Measurements from ENCODE around the gene TOLLIP. TPM values are rescaled to one million over a fixed set of nuclear protein-coding genes. Genes with fewer than 3 reads are reported as not detected.
"Not testable (repeated sequence)": the region's sequence is repeated elsewhere in the genome, so short reads cannot be mapped to it uniquely, and the experiment has no call there.

The TOLLIP gene
- total RNA-seq, 6 experiments from 2014 or later: 68.3 to 103 (median 88.0) TPM

DNA sequence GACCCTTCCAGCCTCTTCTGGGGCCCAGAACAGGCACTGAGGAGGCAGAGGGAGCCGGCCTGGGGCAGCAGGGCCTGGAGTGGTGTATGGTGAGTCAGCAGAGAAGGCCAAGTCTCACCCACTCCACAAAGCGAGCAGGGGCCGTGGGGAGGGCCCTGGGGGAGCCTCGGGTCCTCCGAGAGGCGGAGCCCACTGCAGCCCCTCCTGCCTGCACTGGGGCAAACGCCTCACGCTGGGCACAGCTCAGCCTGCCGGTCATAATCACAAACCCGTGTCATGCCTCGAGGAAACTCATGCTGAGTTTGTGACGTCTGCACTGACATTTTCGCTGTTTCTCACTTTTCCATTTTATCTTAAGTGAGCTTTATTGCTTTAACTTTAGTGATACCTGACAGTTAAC lies 38.4 kb downstream of the TOLLIP start:
- ATAC-seq: peak in 2 of 4 donors; percentile 17 to 23
- WGBS (ENCODE audit: insufficient coverage, low coverage, low lambda C conversion rate, missing lambda C conversion rate): 85% methylated on average over 5 of the region's 13 CpGs
- TF ChIP-seq, protein P1, sequence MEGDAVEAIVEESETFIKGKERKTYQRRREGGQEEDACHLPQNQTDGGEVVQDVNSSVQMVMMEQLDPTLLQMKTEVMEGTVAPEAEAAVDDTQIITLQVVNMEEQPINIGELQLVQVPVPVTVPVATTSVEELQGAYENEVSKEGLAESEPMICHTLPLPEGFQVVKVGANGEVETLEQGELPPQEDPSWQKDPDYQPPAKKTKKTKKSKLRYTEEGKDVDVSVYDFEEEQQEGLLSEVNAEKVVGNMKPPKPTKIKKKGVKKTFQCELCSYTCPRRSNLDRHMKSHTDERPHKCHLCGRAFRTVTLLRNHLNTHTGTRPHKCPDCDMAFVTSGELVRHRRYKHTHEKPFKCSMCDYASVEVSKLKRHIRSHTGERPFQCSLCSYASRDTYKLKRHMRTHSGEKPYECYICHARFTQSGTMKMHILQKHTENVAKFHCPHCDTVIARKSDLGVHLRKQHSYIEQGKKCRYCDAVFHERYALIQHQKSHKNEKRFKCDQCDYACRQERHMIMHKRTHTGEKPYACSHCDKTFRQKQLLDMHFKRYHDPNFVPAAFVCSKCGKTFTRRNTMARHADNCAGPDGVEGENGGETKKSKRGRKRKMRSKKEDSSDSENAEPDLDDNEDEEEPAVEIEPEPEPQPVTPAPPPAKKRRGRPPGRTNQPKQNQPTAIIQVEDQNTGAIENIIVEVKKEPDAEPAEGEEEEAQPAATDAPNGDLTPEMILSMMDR (IDR thresholded peaks at IDR 0.05): no peak
- no peak for TF ChIP-seq POLR2A (IDR thresholded peaks at IDR 0.05)

DNA sequence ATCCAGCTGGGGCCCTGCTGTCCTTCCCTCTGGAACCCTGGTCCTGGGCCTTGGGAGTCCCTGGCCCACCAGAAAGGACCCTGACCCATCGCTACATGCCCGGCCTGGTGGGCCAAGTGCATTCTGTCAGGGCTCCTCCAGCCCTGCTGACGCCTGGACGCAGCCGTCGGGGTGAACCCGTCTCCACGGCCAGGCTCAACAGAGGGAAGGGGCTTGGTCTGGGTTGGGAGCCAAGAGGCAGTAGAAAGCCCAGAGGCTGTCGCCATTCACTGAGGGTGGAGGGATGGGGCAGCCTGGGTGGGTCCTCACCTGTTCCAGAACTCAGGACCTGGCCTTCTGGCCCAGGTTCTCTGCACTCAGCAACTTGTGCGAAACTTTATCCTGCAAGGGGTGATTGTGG lies 39.0 kb downstream of the TOLLIP start:
- ATAC-seq: peak in 2 of 4 donors; percentile 6 to 19

More for the DNA sequence above, 38.4 kb downstream of the TOLLIP start:
- Histone ChIP-seq H3K27me3 (no peaks in the 10 kb centered on the region), H3K27ac (no peak overlapping the region), H3K4me3 (no peak overlapping the region), H3K9me3 (no peaks in the 10 kb centered on the region), H3K36me3 (peaks cover 0 to 5% (median 0%) of the 10 kb centered on the region in 4 donors), H3K4me1 (no peaks in the 10 kb centered on the region)
- DNase-seq: peak in 1 of 3 donors; percentile 31
- intact Hi-C loops (cut with DNase I): no loop called here

DNA sequence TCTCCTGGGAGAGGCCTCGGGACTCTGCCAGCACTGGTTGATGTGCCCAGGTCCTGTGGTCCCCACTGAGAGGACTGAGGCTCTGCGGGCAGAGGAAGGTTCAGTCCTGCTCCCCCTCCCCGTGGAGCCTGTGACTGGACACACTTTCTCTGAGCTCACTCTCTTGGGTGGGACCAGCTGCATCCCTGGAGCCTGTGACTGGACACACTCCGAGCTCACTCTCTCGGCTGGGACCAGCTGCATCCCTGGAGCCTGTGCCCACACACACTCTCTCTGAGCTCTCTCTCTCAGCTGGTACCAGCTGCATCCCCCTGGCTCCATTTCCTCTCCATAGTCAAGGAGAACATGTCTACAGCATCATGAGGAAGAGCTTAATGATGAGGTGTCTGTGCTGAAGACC lies 39.5 kb downstream of the TOLLIP start:
- no peak for TF ChIP-seq POLR2A (IDR thresholded peaks at IDR 0.05)
- TF ChIP-seq, protein P1 (IDR thresholded peaks at IDR 0.05): no peak
- H3K27ac ChIP-seq: no peak overlapping the region
- H3K9me3 ChIP-seq: no peaks in the 10 kb centered on the region
- intact Hi-C loops (cut with DNase I): no loop called here
- peak in 1 of 3 donors; percentile 33 for DNase-seq
- no peaks in the 10 kb centered on the region for H3K27me3 ChIP-seq
- H3K36me3 ChIP-seq: no peaks in the 10 kb centered on the region
- H3K4me3 ChIP-seq: no peak overlapping the region
- no CpG with 5 or more reads among the region's 5 CpGs for WGBS (ENCODE audit: insufficient coverage, low coverage, low lambda C conversion rate, missing lambda C conversion rate)
- ATAC-seq: peak in 2 of 4 donors; percentile 16 to 25
- H3K4me1 ChIP-seq: no peaks in the 10 kb centered on the region

More for the DNA sequence above, 39.0 kb downstream of the TOLLIP start:
- no CpG with 5 or more reads among the region's 10 CpGs for WGBS (ENCODE audit: insufficient coverage, low coverage, low lambda C conversion rate, missing lambda C conversion rate)
- TF ChIP-seq, protein P1 (IDR thresholded peaks at IDR 0.05): no peak
- TF ChIP-seq POLR2A (IDR thresholded peaks at IDR 0.05): no peak
- no peaks in the 10 kb centered on the region for H3K36me3 ChIP-seq
- H3K4me1 ChIP-seq: no peaks in the 10 kb centered on the region
- peak in 1 of 3 donors; percentile 41 for DNase-seq
- no peak overlapping the region for H3K4me3 ChIP-seq
- H3K27me3 ChIP-seq: no peaks in the 10 kb centered on the region
- no peaks in the 10 kb centered on the region for H3K9me3 ChIP-seq
- intact Hi-C loops (cut with DNase I): no loop called here
- H3K27ac ChIP-seq: no peak overlapping the region

- Histone ChIP-seq H3K4me3 (no peak overlapping the region), H3K4me1 (peaks cover 0 to 5% (median 3%) of the 10 kb centered on the region in 4 donors), H3K9me3 (no peaks in the 10 kb centered on the region), H3K36me3 (no peaks in the 10 kb centered on the region), H3K27ac (no peak overlapping the region), H3K27me3 (no peaks in the 10 kb centered on the region)
- ATAC-seq: peak in 1 of 4 donors; percentile 33
- TF ChIP-seq, protein P1 (IDR thresholded peaks at IDR 0.05): no peak
- TF ChIP-seq POLR2A (IDR thresholded peaks at IDR 0.05): no peak
- intact Hi-C loops (cut with DNase I): no loop called here
- no peak for DNase-seq
- 87% methylated on average over 6 of the region's 9 CpGs for WGBS (ENCODE audit: insufficient coverage, low coverage, low lambda C conversion rate, missing lambda C conversion rate)
Measured at GRCh38 chr11:1267441-1268100, 41.9 kb downstream of the TOLLIP start.

DNA sequence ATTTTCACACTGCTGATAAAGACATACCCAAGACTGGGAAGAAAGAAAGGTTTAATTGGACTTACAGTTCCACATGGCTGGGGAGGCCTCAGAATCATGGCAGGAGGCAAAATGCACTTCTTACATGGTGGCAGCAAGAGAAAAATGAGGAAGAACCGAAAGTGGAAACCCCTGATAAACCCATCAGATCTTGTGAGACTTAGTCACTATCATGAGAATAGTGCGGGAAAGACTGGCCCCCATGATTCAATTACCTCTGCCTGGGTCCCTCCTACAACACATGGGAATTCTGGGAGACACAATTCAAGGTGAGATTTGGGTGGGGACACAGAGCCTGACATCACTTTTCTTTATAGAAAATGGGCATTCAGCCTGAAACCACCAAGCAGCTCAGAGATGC lies 42.5 kb downstream of the TOLLIP start:
- 69% methylated on average over 2 of the region's 2 CpGs for WGBS (ENCODE audit: insufficient coverage, low coverage, low lambda C conversion rate, missing lambda C conversion rate)
- H3K4me3 ChIP-seq; H3K27ac ChIP-seq; H3K36me3 ChIP-seq; ATAC-seq; DNase-seq; H3K9me3 ChIP-seq; H3K27me3 ChIP-seq; H3K4me1 ChIP-seq; intact Hi-C loops (cut with DNase I): not testable (repeated sequence)

DNA sequence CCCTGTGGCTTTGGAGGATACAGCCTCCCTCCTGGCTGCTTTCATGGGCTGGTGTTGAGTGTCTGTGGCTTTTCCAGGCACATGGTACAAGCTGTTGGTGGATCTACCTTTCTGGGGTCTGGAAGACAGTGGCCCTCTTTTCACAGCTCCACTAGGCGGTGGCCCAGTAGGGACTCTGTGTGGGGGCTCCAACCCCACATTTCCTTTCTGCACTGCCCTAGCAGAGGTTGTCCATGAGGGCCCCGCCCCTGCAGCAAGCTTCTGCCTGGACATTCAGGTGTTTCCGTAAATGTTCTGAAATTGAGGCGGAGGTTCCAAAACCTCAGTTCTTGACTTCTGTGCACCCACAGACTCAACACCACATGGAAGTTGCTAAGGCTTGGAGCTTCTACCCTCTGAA lies 44.0 kb downstream of the TOLLIP start:
- intact Hi-C loops (cut with DNase I); H3K27ac ChIP-seq; H3K36me3 ChIP-seq; H3K4me3 ChIP-seq; ATAC-seq; DNase-seq; H3K9me3 ChIP-seq; H3K27me3 ChIP-seq: not testable (repeated sequence)
- no CpG with 5 or more reads among the region's 4 CpGs for WGBS (ENCODE audit: insufficient coverage, low coverage, low lambda C conversion rate, missing lambda C conversion rate)
- peaks cover 0 to 11% (median 5%) of the 10 kb centered on the region in 4 donors for H3K4me1 ChIP-seq

All from right lobe of liver (tissue), 6 donors.